Erythroblast (primary cell): ENCODE measurements around the gene SNIP1.

Experiments
- GATA1 ChIP-seq: IDR thresholded peaks from 2 replicates; pipeline ENCODE4 v1.6.1; 2011; ENCODE audit warnings: low read depth, mild to moderate bottlenecking, control low read depth, low read length, moderate library complexity
- POLR2A ChIP-seq: IDR thresholded peaks from 2 replicates; pipeline ENCODE4 v1.6.1; 2011; ENCODE audit warnings: mild to moderate bottlenecking, low read length

GRCh38 chr1:37564892-37565291, 10.8 kb upstream of the SNIP1 start:
- TF ChIP-seq POLR2A (no peak), GATA1 (no peak)
